DOHH2 (cell line): ENCODE results near the gene TM9SF1.
A peak's percentile ranks its signal among the peaks of the same experiment; 100 is the strongest.
"Not testable (repeated sequence)": the region's sequence is repeated elsewhere in the genome, so short reads cannot be mapped to it uniquely, and the experiment has no call there.

Source experiments
- H3F3A ChIP-seq: fragments of 200-600 bp; sonication (generic), shearing (Covaris generic); 2 replicates; pipeline ENCODE4 v1.6.0; 2016; ENCODE audit warnings: antibody characterized with exemption, mild to moderate bottlenecking; ENCODE audit not compliant: control insufficient read depth, insufficient read depth
- H3K27ac ChIP-seq: fragments of 200-600 bp; sonication (generic); 2 replicates; pipeline ENCODE4 v1.5.1; 2014; ENCODE audit warnings: low read depth, mild to moderate bottlenecking, low read length, moderate library complexity
- H3K27me3 ChIP-seq: fragments of 200-600 bp; sonication (generic); 2 replicates; pipeline ENCODE4 v1.6.1; 2014; ENCODE audit warnings: mild to moderate bottlenecking, low read length, mixed read lengths; ENCODE audit not compliant: control insufficient read depth
- H3K36me3 ChIP-seq: fragments of 200-600 bp; sonication (generic); 2 replicates; pipeline ENCODE4 v1.6.1; 2014; ENCODE audit warnings: mild to moderate bottlenecking, low read length, moderate library complexity, mixed read lengths; ENCODE audit not compliant: control insufficient read depth
- H3K4me1 ChIP-seq: fragments of 200-600 bp; sonication (generic); 2 replicates; pipeline ENCODE4 v1.6.1; 2014; ENCODE audit warnings: mild to moderate bottlenecking, low read length, mixed read lengths; ENCODE audit not compliant: control insufficient read depth
- H3K4me2 ChIP-seq: fragments of 200-600 bp; sonication (generic); 2 replicates; pipeline ENCODE4 v1.6.0; 2014; ENCODE audit warnings: mild to moderate bottlenecking, low read length, moderate library complexity
- H3K4me3 ChIP-seq: fragments of 200-600 bp; sonication (generic); 2 replicates; pipeline ENCODE4 v1.5.1; 2014; ENCODE audit warnings: mild to moderate bottlenecking, low read length, mixed read lengths
- H3K79me2 ChIP-seq: fragments of 200-600 bp; sonication (generic); 2 replicates; pipeline ENCODE4 v1.6.1; 2014; ENCODE audit warnings: mild to moderate bottlenecking, low read length, mixed read lengths; ENCODE audit not compliant: control insufficient read depth
- H3K9me2 ChIP-seq: fragments of 200-600 bp; sonication (generic); replicated peaks from 2 replicates; pipeline ENCODE4 v1.6.1; 2014; ENCODE audit warnings: mild to moderate bottlenecking, low read length, mixed read lengths; ENCODE audit not compliant: control insufficient read depth
- H3K9me3 ChIP-seq: fragments of 200-600 bp; sonication (generic); 2 replicates; pipeline ENCODE4 v1.6.1; 2014; ENCODE audit warnings: antibody characterized with exemption, low read length, mixed read lengths; ENCODE audit not compliant: control insufficient read depth, insufficient read depth
- H4K20me1 ChIP-seq: fragments of 200-600 bp; sonication (generic); 2 replicates; pipeline ENCODE4 v1.6.0; 2014; ENCODE audit warnings: low read depth, mild to moderate bottlenecking, antibody characterized with exemption, low read length, moderate library complexity; ENCODE audit not compliant: control insufficient read depth, insufficient read depth
- EZH2phosphoT487 ChIP-seq: fragments of 200-600 bp; sonication (generic); IDR thresholded peaks from 2 replicates; pipeline ENCODE4 v1.6.1; 2017; ENCODE audit warnings: borderline replicate concordance, mild to moderate bottlenecking, antibody characterized with exemption, low read length, moderate library complexity, mixed read lengths
- TF ChIP-seq, protein P1 (sequence below): fragments of 200-600 bp; sonication (generic); IDR thresholded peaks from one replicate; pipeline ENCODE4 v1.5.1; 2014; ENCODE audit warnings: antibody characterized with exemption, mild to moderate bottlenecking, low read depth, low read length; ENCODE audit not compliant: poor library complexity, severe bottlenecking

TM9SF1 gene

DNA sequence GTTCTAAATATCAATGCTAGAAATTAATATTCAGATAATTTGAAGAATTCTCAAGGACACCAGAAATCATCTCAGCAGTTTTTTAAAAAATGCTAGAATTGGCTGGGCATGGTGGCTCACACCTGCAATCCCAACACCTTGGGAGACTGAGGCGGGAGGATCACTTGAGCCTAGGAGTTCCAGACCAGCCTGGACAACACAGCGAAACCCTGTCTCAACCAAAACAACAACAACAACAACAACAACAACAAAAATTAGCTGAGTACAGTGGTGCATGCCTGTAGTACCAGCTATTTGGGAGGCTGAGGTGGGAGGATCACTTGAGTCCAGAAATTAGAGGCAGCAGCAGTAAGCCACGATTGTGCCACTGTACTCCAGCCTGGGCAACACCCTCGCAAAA, 23.8 kb upstream of the TM9SF1 start:
- H3K9me3 ChIP-seq, result no peaks in the 10 kb centered on the region
- no peaks in the 10 kb centered on the region for H3K27me3 ChIP-seq
- no peak overlapping the region for H3K4me2 ChIP-seq
- H3K4me1 ChIP-seq, result peaks cover 16% of the 10 kb centered on the region
- peaks cover 49% of the 10 kb centered on the region for H3K79me2 ChIP-seq
- H3F3A ChIP-seq, result peaks cover 21% of the 10 kb centered on the region
- no peaks in the 10 kb centered on the region for H4K20me1 ChIP-seq
- no peaks in the 10 kb centered on the region for H3K9me2 ChIP-seq
- no peak overlapping the region for H3K4me3 ChIP-seq
- no peak for TF ChIP-seq EZH2phosphoT487
- TF ChIP-seq, protein P1, sequence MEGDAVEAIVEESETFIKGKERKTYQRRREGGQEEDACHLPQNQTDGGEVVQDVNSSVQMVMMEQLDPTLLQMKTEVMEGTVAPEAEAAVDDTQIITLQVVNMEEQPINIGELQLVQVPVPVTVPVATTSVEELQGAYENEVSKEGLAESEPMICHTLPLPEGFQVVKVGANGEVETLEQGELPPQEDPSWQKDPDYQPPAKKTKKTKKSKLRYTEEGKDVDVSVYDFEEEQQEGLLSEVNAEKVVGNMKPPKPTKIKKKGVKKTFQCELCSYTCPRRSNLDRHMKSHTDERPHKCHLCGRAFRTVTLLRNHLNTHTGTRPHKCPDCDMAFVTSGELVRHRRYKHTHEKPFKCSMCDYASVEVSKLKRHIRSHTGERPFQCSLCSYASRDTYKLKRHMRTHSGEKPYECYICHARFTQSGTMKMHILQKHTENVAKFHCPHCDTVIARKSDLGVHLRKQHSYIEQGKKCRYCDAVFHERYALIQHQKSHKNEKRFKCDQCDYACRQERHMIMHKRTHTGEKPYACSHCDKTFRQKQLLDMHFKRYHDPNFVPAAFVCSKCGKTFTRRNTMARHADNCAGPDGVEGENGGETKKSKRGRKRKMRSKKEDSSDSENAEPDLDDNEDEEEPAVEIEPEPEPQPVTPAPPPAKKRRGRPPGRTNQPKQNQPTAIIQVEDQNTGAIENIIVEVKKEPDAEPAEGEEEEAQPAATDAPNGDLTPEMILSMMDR, result no peak
- no peak overlapping the region for H3K27ac ChIP-seq
- H3K36me3 ChIP-seq, result peaks cover 14% of the 10 kb centered on the region

DNA sequence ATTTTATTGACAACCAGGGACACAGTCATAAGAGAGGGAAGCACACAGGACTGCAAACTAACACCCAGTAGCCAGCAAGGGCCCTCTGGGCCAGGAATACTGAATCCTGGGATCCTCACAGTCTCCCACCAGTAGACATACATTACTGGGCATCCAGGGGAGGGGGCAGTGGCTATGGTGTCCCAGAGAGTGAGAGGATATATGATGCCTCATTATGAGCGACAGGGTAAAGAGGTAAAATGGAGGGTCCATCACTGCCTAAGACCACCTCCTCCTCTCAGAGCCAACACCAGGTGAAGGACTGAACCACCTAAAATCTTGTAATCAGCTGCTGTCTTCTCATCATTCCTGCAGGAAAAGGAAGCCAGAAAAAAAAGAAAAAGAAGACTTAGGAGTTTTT, 21.6 kb upstream of the TM9SF1 start:
- H3K27ac ChIP-seq, H3K9me2 ChIP-seq, H3K4me3 ChIP-seq, H3K27me3 ChIP-seq, H4K20me1 ChIP-seq, H3K9me3 ChIP-seq, H3K4me2 ChIP-seq: not testable (repeated sequence)
- H3K79me2 ChIP-seq, result peaks cover 47% of the 10 kb centered on the region
- H3K4me1 ChIP-seq, result peaks cover 28% of the 10 kb centered on the region
- H3K36me3 ChIP-seq, result peaks cover 21% of the 10 kb centered on the region
- peaks cover 26% of the 10 kb centered on the region for H3F3A ChIP-seq

DNA sequence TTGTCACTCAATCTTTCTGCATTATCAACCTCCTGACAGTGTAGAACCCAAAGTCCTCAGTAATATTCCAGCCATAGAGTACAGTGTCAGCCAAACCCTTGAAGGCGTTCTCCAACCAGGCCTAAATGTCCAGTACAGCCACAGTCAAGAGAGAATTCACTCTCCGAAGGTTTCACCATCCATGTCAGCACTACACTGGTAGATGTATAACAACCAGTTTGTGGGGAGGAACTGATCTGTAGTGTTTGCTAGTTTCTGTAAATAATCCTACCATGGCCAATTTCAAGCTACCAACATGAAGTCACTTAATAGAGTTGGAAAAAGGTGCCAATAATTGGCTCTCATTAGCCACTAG, 21.1 kb upstream of the TM9SF1 start:
- Histone ChIP-seq H3K4me2 (peak overlapping the region; percentile 82), H3K9me2 (no peaks in the 10 kb centered on the region), H3K36me3 (peaks cover 27% of the 10 kb centered on the region), H3K4me3 (peak overlapping the region; percentile 99), H3F3A (peaks cover 25% of the 10 kb centered on the region), H3K27me3 (no peaks in the 10 kb centered on the region), H3K9me3 (no peaks in the 10 kb centered on the region), H3K4me1 (peaks cover 31% of the 10 kb centered on the region), H3K79me2 (peaks cover 49% of the 10 kb centered on the region), H4K20me1 (no peaks in the 10 kb centered on the region), H3K27ac (no peak overlapping the region)
- TF ChIP-seq, protein P1, result no peak
- no peak for TF ChIP-seq EZH2phosphoT487

DNA sequence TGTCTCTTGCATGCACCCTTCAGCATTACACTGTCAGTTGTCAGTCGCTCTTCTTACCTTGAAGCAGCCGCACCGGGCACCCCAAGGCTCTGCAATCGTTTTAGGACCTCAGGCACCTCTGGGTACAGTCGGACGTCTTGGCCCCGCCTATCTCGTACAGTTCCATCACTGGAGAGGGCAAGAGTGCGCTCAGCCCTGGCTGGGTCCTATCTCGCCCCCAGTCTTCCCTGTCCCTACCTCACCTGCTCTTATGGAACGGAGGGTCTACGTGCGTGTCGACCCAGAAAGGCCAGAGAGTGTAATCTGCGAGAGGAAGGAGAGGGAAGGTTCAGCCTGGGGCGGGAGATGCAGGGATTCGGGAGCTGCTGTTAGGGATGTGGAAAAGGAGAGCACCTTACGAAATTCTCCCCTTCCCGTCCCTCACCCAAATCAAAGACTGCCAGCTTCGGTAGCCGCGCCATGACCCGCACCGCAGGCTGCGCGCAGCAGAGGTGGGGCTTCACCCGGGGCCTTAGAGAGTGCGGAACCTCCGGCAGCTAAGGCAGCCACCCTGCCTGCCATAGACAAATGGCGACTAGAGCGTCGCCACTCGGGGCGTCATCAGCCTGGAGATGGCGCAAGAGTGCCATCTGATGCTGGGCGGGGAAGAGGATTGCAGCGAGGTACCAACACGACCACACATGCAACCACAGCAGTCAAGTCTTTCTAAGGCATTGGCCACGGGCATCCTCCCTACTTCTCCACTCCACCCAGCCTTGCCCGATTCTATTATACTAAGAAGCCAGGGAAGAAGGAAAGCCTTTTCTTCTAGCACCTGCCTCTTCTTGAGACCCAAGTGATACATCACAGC, 20.5 kb upstream of the TM9SF1 start, which contains the start of gene MDP1:
Gene MDP1 (minus strand): TSS at position 572 of the 850 bp plus-strand sequence. CDS start 111 bp downstream, at position 461.
- Histone ChIP-seq H3K36me3 (peaks cover 32% of the 10 kb centered on the region), H3K4me2 (peak within 1 kb of the TSS; percentile 82), H3F3A (peaks cover 25% of the 10 kb centered on the region), H3K9me3 (no peaks in the 10 kb centered on the region), H3K79me2 (peaks cover 47% of the 10 kb centered on the region), H3K4me1 (peaks cover 31% of the 10 kb centered on the region), H4K20me1 (no peaks in the 10 kb centered on the region), H3K9me2 (no peaks in the 10 kb centered on the region), H3K27ac (peak within 1 kb of the TSS; percentile 87), H3K4me3 (peak within 1 kb of the TSS; percentile 99), H3K27me3 (no peaks in the 10 kb centered on the region)
- TF ChIP-seq EZH2phosphoT487, result no peak
- TF ChIP-seq, protein P1, result peak; percentile 81
